Keratinocyte (primary cell): ENCODE data around the gene CELA2B. TPM values are rescaled to one million over a fixed set of nuclear protein-coding genes. Genes with fewer than 3 reads are reported as not detected.
"Not testable (repeated sequence)": the region's sequence is repeated elsewhere in the genome, so short reads cannot be mapped to it uniquely, and the experiment has no call there.

Experiments
- DNase-seq: peaks from one replicate; pipeline ENCODE4 v3.0.0-alpha.2; 2011; ENCODE audit warnings: low read depth, missing footprints, low spot score
- FAIRE-seq: peaks from 2 replicates; lab custom pipeline; 2011; peaks lifted over from hg19 to GRCh38; lab: Jason Lieb, UNC
- H2AFZ ChIP-seq: 2 replicates; pipeline ENCODE4 v1.6.0; 2012; ENCODE audit warnings: low read length, control low read depth, inconsistent platforms; ENCODE audit not compliant: control insufficient read depth
- H3K27ac ChIP-seq: 2 replicates; pipeline ENCODE4 v1.5.1; 2011; ENCODE audit warnings: low read length; ENCODE audit not compliant: control insufficient read depth, insufficient read depth
- H3K27me3 ChIP-seq: 3 replicates; pipeline ENCODE4 v1.6.0; 2011; ENCODE audit warnings: low read length; ENCODE audit not compliant: control insufficient read depth, insufficient read depth; ENCODE audit errors: extremely low read depth
- H3K36me3 ChIP-seq, 2 experiments: 2 replicates in 1 of 2; 3 replicates in 1 of 2; pipeline ENCODE4 v1.5.1; 2011; ENCODE audit warnings: low read length in 2 of 2, mild to moderate bottlenecking in 1 of 2; ENCODE audit not compliant: control insufficient read depth in 2 of 2, insufficient read depth in 2 of 2; ENCODE audit errors: extremely low read depth in 1 of 2
- H3K4me1 ChIP-seq: 3 replicates; pipeline ENCODE4 v1.5.1; 2011; ENCODE audit warnings: low read length; ENCODE audit not compliant: control insufficient read depth, insufficient read depth; ENCODE audit errors: extremely low read depth
- H3K4me2 ChIP-seq: 3 replicates; pipeline ENCODE4 v1.6.0; 2011; ENCODE audit warnings: low read depth, low read length; ENCODE audit not compliant: control insufficient read depth, insufficient read depth; ENCODE audit errors: extremely low read depth
- H3K4me3 ChIP-seq, 3 experiments: fragments of 200-600 bp in 1 of 3; sonication (generic) in 1 of 3; 2 replicates in 2 of 3; 3 replicates in 1 of 3; pipeline ENCODE4 v1.5.1; 2011 to 2016; ENCODE audit warnings: low read length in 3 of 3, mild to moderate bottlenecking in 3 of 3, control low read depth in 2 of 3, inconsistent platforms in 1 of 3, low read depth in 1 of 3, mixed read lengths in 1 of 3, mixed run types in 1 of 3, moderate library complexity in 1 of 3; ENCODE audit not compliant: control insufficient read depth in 2 of 3, insufficient read depth in 2 of 3; ENCODE audit errors: extremely low read depth in 1 of 3
- H3K79me2 ChIP-seq: 2 replicates; pipeline ENCODE4 v1.6.0; 2012; ENCODE audit warnings: low read length; ENCODE audit not compliant: control insufficient read depth, insufficient read depth
- H3K9ac ChIP-seq: 3 replicates; pipeline ENCODE4 v1.6.0; 2011; ENCODE audit warnings: low read length; ENCODE audit not compliant: control insufficient read depth, insufficient read depth; ENCODE audit errors: extremely low read depth
- H3K9me1 ChIP-seq: 3 replicates; pipeline ENCODE4 v1.6.0; 2011; ENCODE audit warnings: low read length; ENCODE audit not compliant: control insufficient read depth, insufficient read depth; ENCODE audit errors: extremely low read depth
- H3K9me3 ChIP-seq: 2 replicates; pipeline ENCODE4 v1.5.1; 2012; ENCODE audit warnings: low read depth, low read length; ENCODE audit not compliant: control insufficient read depth
- H4K20me1 ChIP-seq: 3 replicates; pipeline ENCODE4 v1.6.0; 2011; ENCODE audit warnings: low read length; ENCODE audit not compliant: control insufficient read depth, insufficient read depth; ENCODE audit errors: extremely low read depth
- CTCF ChIP-seq, 3 experiments: IDR thresholded peaks in 1 of 3; conservative IDR thresholded peaks in 1 of 3; optimal IDR thresholded peaks in 1 of 3; 2 replicates in 2 of 3; 3 replicates in 1 of 3; pipeline versions ENCODE3 to v1.5.1; 2011; ENCODE audit warnings: low read length in 3 of 3, mild to moderate bottlenecking in 3 of 3, moderate library complexity in 2 of 3, control low read depth in 1 of 3, inconsistent platforms in 1 of 3; ENCODE audit not compliant: insufficient read depth in 2 of 3; ENCODE audit errors: extremely low read depth in 1 of 3
- EZH2 ChIP-seq: IDR thresholded peaks from one replicate; pipeline ENCODE4 v1.6.1; 2012; ENCODE audit warnings: inconsistent platforms, mild to moderate bottlenecking, low read length, moderate library complexity
- dilution Hi-C: fragments of 300-500 bp; cut with MboI; formaldehyde crosslinking; loops from one replicate; pipeline ENCODE4 v1.7.0; 2020; ENCODE audit warnings: low sequenced_read_pairs; ENCODE audit not compliant: extremely low pct_ligation_motif_present
- polyA plus RNA-seq, 5 experiments: library from polyadenylated mRNA; depleted of rRNA in 3 of 5; stranded (reverse) in 3 of 5; stranded (forward) in 1 of 5; unstranded in 1 of 5; fragments of >200 nt; gene quantifications; 1 replicate in 1 of 5; 2 replicates in 3 of 5; 3 replicates in 1 of 5; pipeline versions ENCODE4 v1.2.1 to v1.2.3, GENCODE V29; 2011 to 2012; ENCODE audit warnings: missing spikeins in 2 of 5, low read depth in 1 of 5, low replicate concordance in 1 of 5

CELA2B gene
- polyA plus RNA-seq, 1 donor (not counting 4 experiments of a cell fraction or from before 2014, with no cell fraction given), result not detected

- Histone ChIP-seq H3K79me2 (no peaks in the 10 kb centered on the region), H3K4me2 (no peak overlapping the region), H3K9ac (no peak overlapping the region), H3K27me3 (no peaks in the 10 kb centered on the region), H4K20me1 (no peaks in the 10 kb centered on the region), H3K27ac (no peak overlapping the region), H3K9me3 (no peaks in the 10 kb centered on the region), H3K4me1 (peaks cover 10% of the 10 kb centered on the region), H2AFZ (no peak overlapping the region), H3K9me1 (no peaks in the 10 kb centered on the region), H3K36me3 (no peaks in the 10 kb centered on the region), H3K4me3 (no peak overlapping the region)
- DNase-seq (no peak), FAIRE-seq (no peak)
- dilution Hi-C loops, result no loop called here
- TF ChIP-seq EZH2, result no peak
- no peak for TF ChIP-seq CTCF (optimal IDR thresholded peaks at IDR 0.05 in 1 of 3, IDR thresholded peaks at IDR 0.05 in 1 of 3, conservative IDR thresholded peaks at IDR 0.05 in 1 of 3; ENCODE audit: extremely low read depth in 1 of 3, insufficient read depth in 2 of 3, low read length in 3 of 3)
Measured at GRCh38 chr1:15519625-15520024, 43.7 kb downstream of the CELA2B start.

GRCh38 chr1:15521206-15521906 is 45.5 kb downstream of the CELA2B start:
- H3K9me1 ChIP-seq, H3K9ac ChIP-seq, H2AFZ ChIP-seq, dilution Hi-C loops, H3K4me2 ChIP-seq, FAIRE-seq, H3K27ac ChIP-seq, H3K79me2 ChIP-seq, H3K4me3 ChIP-seq, H3K27me3 ChIP-seq, H4K20me1 ChIP-seq, H3K36me3 ChIP-seq, DNase-seq, H3K9me3 ChIP-seq: not testable (repeated sequence)
- H3K4me1 ChIP-seq, result peaks cover 17% of the 10 kb centered on the region

GRCh38 chr1:15522551-15522950 is 46.6 kb downstream of the CELA2B start:
- Histone ChIP-seq H3K9me1 (no peaks in the 10 kb centered on the region), H3K79me2 (peaks cover 4% of the 10 kb centered on the region), H3K27me3 (no peaks in the 10 kb centered on the region), H3K4me2 (no peak overlapping the region), H3K9ac (no peak overlapping the region), H4K20me1 (no peaks in the 10 kb centered on the region), H3K4me1 (peaks cover 17% of the 10 kb centered on the region), H2AFZ (no peak overlapping the region), H3K27ac (no peak overlapping the region), H3K36me3 (no peaks in the 10 kb centered on the region), H3K9me3 (no peaks in the 10 kb centered on the region), H3K4me3 (no peak overlapping the region)
- dilution Hi-C loops, result no loop called here
- no peak for TF ChIP-seq CTCF (optimal IDR thresholded peaks at IDR 0.05 in 1 of 3, IDR thresholded peaks at IDR 0.05 in 1 of 3, conservative IDR thresholded peaks at IDR 0.05 in 1 of 3; ENCODE audit: extremely low read depth in 1 of 3, insufficient read depth in 2 of 3, low read length in 3 of 3)
- TF ChIP-seq EZH2, result no peak
- DNase-seq (no peak), FAIRE-seq (no peak)
